Stimulated activated CD8-positive, alpha-beta memory T cell treated with anti-CD3 and anti-CD28 coated beads, Interleukin-15, amount 100 ng/mL, for 4 hours (primary cell): ENCODE results near the gene SLF2.
A peak's percentile ranks its signal among the peaks of the same experiment; 100 is the strongest.

ENCODE experiments used
- DNase-seq, 2 donors: peaks; one replicate each; pipeline ENCODE4 v3.0.0-alpha.2; 2020; ENCODE audit warnings: low read depth in 2 of 2

The SLF2 gene

GRCh38 chr10:100912605-100913469 is at the start of gene SLF2:
SLF2 (plus strand) TSS chr10:100912963; CDS start chr10:100913111, 148 bp downstream.
- peak; percentile 79 to 90 for DNase-seq

- no peak for DNase-seq
These were observed 49.3 kb upstream of the SLF2 start for GRCh38 chr10:100863433-100863832.

GRCh38 chr10:100864036-100864885 is 48.5 kb upstream of the SLF2 start:
- DNase-seq: no peak

GRCh38 chr10:100864978-100865377 is 47.8 kb upstream of the SLF2 start:
- no peak for DNase-seq

GRCh38 chr10:100866010-100866409 is 46.8 kb upstream of the SLF2 start:
- no peak for DNase-seq

GRCh38 chr10:100866575-100867098 is 46.1 kb upstream of the SLF2 start:
- DNase-seq: no peak

GRCh38 chr10:100867261-100867963 is 45.4 kb upstream of the SLF2 start:
- DNase-seq: no peak

GRCh38 chr10:100868382-100868781 is 44.4 kb upstream of the SLF2 start:
- no peak for DNase-seq

GRCh38 chr10:100869399-100869798 is 43.4 kb upstream of the SLF2 start:
- no peak for DNase-seq

- DNase-seq: peak in 1 of 2 donors; percentile 7
These were observed 40.5 kb upstream of the SLF2 start for GRCh38 chr10:100872034-100872791.

GRCh38 chr10:100873146-100873826 is 39.5 kb upstream of the SLF2 start:
- no peak for DNase-seq

GRCh38 chr10:100873827-100874326 is 38.9 kb upstream of the SLF2 start:
- DNase-seq: no peak

GRCh38 chr10:100874702-100875483 is 37.9 kb upstream of the SLF2 start:
- DNase-seq: no peak

- DNase-seq: no peak
These were observed 37.1 kb upstream of the SLF2 start for GRCh38 chr10:100875484-100876166.

GRCh38 chr10:100876585-100877460 is 35.9 kb upstream of the SLF2 start:
- DNase-seq: no peak

GRCh38 chr10:100877461-100877850 is 35.3 kb upstream of the SLF2 start:
- DNase-seq: no peak

GRCh38 chr10:100878291-100878910 is 34.4 kb upstream of the SLF2 start:
- no peak for DNase-seq
